CD4-positive, alpha-beta T cell treated with Interferon gamma for 1 hour (primary cell): ENCODE data around the gene CD46.

Experiments used
- DNase-seq: peaks from one replicate; pipeline ENCODE4 v3.0.0-alpha.2; 2020

The CD46 gene

GRCh38 chr1:207832796-207833195 is 80.9 kb downstream of the CD46 start:
- DNase-seq, result no peak

GRCh38 chr1:207833381-207833780 is 81.5 kb downstream of the CD46 start:
- DNase-seq, result no peak

DNA sequence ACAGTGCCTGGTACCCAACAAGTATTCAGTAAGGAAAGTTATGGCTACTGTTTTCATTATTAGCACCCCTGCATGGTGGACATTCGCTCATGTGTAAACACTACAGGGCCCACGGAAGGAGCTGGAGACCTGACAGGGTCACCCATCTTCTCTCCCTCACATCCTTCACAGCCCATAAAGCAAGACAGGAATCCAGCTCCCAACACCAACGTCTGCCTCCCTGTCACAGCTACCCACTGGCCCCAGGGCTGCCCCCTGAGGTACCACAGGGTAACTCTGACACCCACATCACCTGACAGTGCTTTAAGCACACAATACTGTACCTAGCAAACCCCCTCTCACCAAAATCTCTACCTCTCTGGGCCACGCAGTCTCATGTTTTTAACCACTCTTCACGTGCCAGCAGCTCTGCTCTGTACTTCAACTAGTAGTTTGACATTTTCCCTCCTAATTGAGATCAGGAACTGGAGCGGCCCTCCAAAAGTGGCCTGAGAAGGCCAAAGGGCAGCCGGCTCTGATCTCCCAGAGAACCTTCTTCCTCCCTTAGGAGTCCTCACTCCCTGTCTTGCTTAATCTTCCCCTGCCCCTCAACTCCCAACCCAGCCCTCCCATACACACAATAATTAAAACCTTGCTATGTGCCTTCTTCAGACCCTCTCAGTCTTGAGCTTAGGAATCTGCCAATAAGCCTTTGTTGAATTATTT is 82.3 kb downstream of the CD46 start:
- no peak for DNase-seq

DNA sequence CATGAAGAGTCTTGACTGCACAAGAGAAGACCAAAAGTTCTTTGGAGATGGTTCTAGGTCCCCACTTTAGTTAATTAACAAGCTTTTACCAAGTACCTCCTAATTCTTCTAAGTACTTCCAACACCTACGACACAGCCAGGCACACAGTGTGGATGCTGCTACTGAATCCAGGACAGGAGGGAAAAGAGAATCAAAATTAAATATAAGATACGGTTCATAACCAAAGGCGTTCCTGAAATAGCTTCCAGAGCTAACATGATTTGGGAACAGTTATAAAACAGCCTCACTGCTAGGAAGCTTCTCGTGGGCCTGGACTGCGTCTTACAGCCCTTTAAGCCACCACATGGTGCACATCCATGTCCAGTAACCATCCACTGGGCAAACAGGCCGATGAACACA is 84.1 kb downstream of the CD46 start:
- no peak for DNase-seq

- no peak for DNase-seq
These were observed 84.9 kb downstream of the CD46 start for GRCh38 chr1:207836591-207837347.

GRCh38 chr1:207837673-207838072 is 85.8 kb downstream of the CD46 start:
- DNase-seq, result no peak

GRCh38 chr1:207838156-207839082 is 86.6 kb downstream of the CD46 start:
- DNase-seq, result no peak

DNA sequence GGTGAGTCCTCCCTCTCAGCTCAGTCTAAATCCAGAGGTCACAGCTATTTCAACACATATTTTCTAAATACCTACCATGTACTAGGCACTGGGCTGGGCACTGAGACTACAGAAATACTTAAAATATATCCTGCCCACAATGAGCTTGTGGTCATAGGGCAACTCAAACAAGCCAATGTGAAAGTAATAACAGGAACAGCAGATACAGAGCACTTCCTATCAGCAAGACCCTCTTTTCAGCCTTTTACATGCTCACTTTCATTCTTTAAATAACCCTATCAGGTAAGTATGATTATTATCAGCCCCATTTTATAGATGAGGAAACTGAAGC is 87.2 kb downstream of the CD46 start:
- DNase-seq, result no peak

DNA sequence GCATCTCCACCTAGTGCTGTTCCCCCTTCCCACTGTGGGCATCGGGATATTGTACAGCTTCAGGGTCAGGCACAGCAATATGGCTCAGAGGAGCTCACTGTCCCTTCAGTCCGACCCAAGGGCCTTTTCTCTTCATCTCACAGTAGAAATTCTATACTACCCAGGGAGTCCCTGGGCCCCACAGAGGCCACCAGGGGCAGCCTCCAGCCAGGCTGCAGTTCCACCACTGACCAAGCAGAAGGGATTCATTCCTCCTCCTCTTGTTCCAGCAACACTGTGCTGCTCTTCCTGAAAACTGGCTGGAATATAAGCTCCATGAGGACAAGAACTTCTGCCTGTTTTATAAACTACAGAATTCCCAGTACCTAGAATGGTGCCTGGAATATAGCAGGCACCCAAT is 88.5 kb downstream of the CD46 start:
- no peak for DNase-seq

DNA sequence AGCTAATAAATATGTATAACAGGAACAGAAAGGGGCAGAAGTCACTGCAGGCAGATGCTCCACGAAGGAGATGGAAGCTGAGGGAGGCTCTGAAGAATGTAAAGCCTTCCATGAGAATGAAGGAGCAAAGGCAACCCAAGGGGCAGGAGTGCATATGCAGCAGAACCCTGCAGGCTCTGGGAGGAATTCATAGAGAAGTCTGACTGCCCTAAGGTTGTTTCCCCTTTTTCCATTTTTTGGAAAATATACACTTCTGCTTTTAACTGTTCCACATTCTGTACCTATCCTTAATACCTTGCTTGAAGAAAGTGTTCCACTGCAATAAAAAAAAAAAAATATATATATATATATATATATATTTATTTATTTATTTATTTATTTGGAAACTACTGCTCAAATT is 89.4 kb downstream of the CD46 start:
- DNase-seq, result no peak

DNA sequence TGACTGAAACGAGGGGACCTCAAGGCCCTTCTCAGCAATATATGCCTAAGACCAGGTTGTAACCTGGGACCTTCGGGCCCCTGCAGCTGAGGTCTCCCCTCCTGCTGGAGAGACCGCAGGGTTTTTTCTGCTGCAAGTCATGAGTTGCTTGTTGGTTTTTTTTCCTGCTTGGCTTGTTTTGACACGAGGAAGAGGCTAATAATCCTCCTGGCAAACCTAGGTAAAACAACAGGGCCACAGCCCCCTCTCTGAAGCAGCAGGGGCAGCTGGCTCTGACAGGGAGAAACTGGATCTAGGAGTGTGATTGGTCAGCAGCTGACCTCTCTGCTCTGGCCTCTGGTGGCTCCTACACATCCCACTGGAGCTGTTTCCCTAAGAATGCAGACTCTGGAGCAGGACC is 90.0 kb downstream of the CD46 start:
- DNase-seq, result no peak

- DNase-seq, result no peak
These were observed 90.7 kb downstream of the CD46 start for GRCh38 chr1:207842506-207842905.

- DNase-seq, result no peak
These were observed 92.5 kb downstream of the CD46 start for GRCh38 chr1:207844371-207844770.
